ENCODE data around the gene KCNMA1. TPM values are rescaled to one million over a fixed set of nuclear protein-coding genes. Genes with fewer than 3 reads are reported as not detected.
A peak's percentile ranks its signal among the peaks of the same experiment; 100 is the strongest.

Gene KCNMA1
- polyA plus RNA-seq, 1 of the 3 experiments (the other 2 are of a cell fraction): 107 TPM

- no peak for TF ChIP-seq REST (IDR thresholded peaks at IDR 0.05; ENCODE audit: low read depth, low read length)
- no peak for TF ChIP-seq ELF1 (IDR thresholded peaks at IDR 0.05)
- no peak for TF ChIP-seq MXI1 (IDR thresholded peaks at IDR 0.05; ENCODE audit: low read depth, low read length)
- TF ChIP-seq RCOR1 (IDR thresholded peaks at IDR 0.05; ENCODE audit: low read length): no peak
- peak; percentile 86 for TF ChIP-seq RXRA (IDR thresholded peaks at IDR 0.05; ENCODE audit: borderline replicate concordance, low read depth)
- no peak for TF ChIP-seq RFX5 (IDR thresholded peaks at IDR 0.05; ENCODE audit: low read length)
- TF ChIP-seq CTCF (IDR thresholded peaks at IDR 0.05): no peak
- TF ChIP-seq IRF3 (IDR thresholded peaks at IDR 0.05; ENCODE audit: low read depth, low read length): no peak
- TF ChIP-seq NFIC (IDR thresholded peaks at IDR 0.05; ENCODE audit: borderline replicate concordance): peak; percentile 60
- peak; percentile 50 for TF ChIP-seq JUND (IDR thresholded peaks at IDR 0.05)
- TF ChIP-seq USF2 (IDR thresholded peaks at IDR 0.05; ENCODE audit: borderline replicate concordance, low read depth, low read length): no peak
- no peak for TF ChIP-seq MEF2A (IDR thresholded peaks at IDR 0.05; ENCODE audit: borderline replicate concordance, low read depth)
- TF ChIP-seq GATA2 (CRISPR knock-in tag; IDR thresholded peaks at IDR 0.05): no peak
- TF ChIP-seq MAX (IDR thresholded peaks at IDR 0.05; ENCODE audit: low read depth): peak; percentile 24; the same call in 1 of the 2 replicates
These were observed 72.6 kb downstream of the KCNMA1 start (continued) for GRCh38 chr10:77564731-77565589.

Measured in SK-N-SH (cell line).